ENCODE data around the gene MYO7B. TPM values are rescaled to one million over a fixed set of nuclear protein-coding genes. Genes with fewer than 3 reads are reported as not detected.

MYO7B gene
- total and polyA plus RNA-seq, 5 donors from 2014 or later = 0.12 TPM; not detected in 4

- H3K4me3 ChIP-seq (ENCODE audit: low read depth, low read length) = no peak overlapping the region
- no peak overlapping the region for H3K27ac ChIP-seq (ENCODE audit: insufficient read depth, low read length, poor library complexity, severe bottlenecking)
- H3K4me1 ChIP-seq (ENCODE audit: control insufficient read depth, insufficient read depth, low read length, poor library complexity, severe bottlenecking) = no peaks in the 10 kb centered on the region
- H3K9me3 ChIP-seq (ENCODE audit: control insufficient read depth in 2 of 2, low read length in 2 of 2) = no peaks in the 10 kb centered on the region
- no peak overlapping the region for H3K4me3 Mint-ChIP-seq
- ATAC-seq (ENCODE audit: low read depth in 2 of 2) (no peak), DNase-seq (no peak)
- H3K27ac Mint-ChIP-seq = no peak overlapping the region
- H3K36me3 ChIP-seq (ENCODE audit: control insufficient read depth, insufficient read depth, low read length) = no peaks in the 10 kb centered on the region
- peaks cover 24% of the 10 kb centered on the region for H3K27me3 ChIP-seq (ENCODE audit: control insufficient read depth, insufficient read depth, low read length)
- H3K27me3 Mint-ChIP-seq = peaks cover 55% of the 10 kb centered on the region
- peaks cover 3% of the 10 kb centered on the region for H3K36me3 Mint-ChIP-seq
- H3K9me3 Mint-ChIP-seq = no peaks in the 10 kb centered on the region
- peaks cover 0 to 3% (median 0%) of the 10 kb centered on the region in 4 donors for H3K4me1 Mint-ChIP-seq
These were observed 128.8 kb downstream of the MYO7B start for GRCh38 chr2:127664065-127664894.

GRCh38 chr2:127664895-127665225 lies 129.4 kb downstream of the MYO7B start:
- no peak for DNase-seq
- Mint-ChIP-seq H3K36me3 (peaks cover 3% of the 10 kb centered on the region), H3K27ac (no peak overlapping the region), H3K4me3 (no peak overlapping the region), H3K4me1 (peaks cover 0 to 3% (median 0%) of the 10 kb centered on the region in 4 donors), H3K27me3 (peaks cover 56% of the 10 kb centered on the region), H3K9me3 (no peaks in the 10 kb centered on the region)
- H3K27me3 ChIP-seq (ENCODE audit: control insufficient read depth, insufficient read depth, low read length) = peaks cover 24% of the 10 kb centered on the region
- H3K4me1 ChIP-seq (ENCODE audit: control insufficient read depth, insufficient read depth, low read length, poor library complexity, severe bottlenecking) = no peaks in the 10 kb centered on the region
- H3K27ac ChIP-seq (ENCODE audit: insufficient read depth, low read length, poor library complexity, severe bottlenecking) = no peak overlapping the region
- no peak for ATAC-seq (ENCODE audit: low read depth in 2 of 2)
- no peaks in the 10 kb centered on the region for H3K9me3 ChIP-seq (ENCODE audit: control insufficient read depth in 2 of 2, low read length in 2 of 2)
- no peaks in the 10 kb centered on the region for H3K36me3 ChIP-seq (ENCODE audit: control insufficient read depth, insufficient read depth, low read length)
- no peak overlapping the region for H3K4me3 ChIP-seq (ENCODE audit: low read depth, low read length)

- Mint-ChIP-seq H3K27me3 (peaks cover 61% of the 10 kb centered on the region), H3K9me3 (no peaks in the 10 kb centered on the region), H3K4me1 (peaks cover 0 to 3% (median 0%) of the 10 kb centered on the region in 4 donors), H3K36me3 (peaks cover 3% of the 10 kb centered on the region), H3K27ac (no peak overlapping the region), H3K4me3 (no peak overlapping the region)
- DNase-seq (no peak), ATAC-seq (ENCODE audit: low read depth in 2 of 2) (no peak)
- Histone ChIP-seq H3K27ac (ENCODE audit: insufficient read depth, low read length, poor library complexity, severe bottlenecking) (no peak overlapping the region), H3K27me3 (ENCODE audit: control insufficient read depth, insufficient read depth, low read length) (peaks cover 29% of the 10 kb centered on the region), H3K9me3 (ENCODE audit: control insufficient read depth in 2 of 2, low read length in 2 of 2) (no peaks in the 10 kb centered on the region), H3K4me3 (ENCODE audit: low read depth, low read length) (no peak overlapping the region), H3K4me1 (ENCODE audit: control insufficient read depth, insufficient read depth, low read length, poor library complexity, severe bottlenecking) (no peaks in the 10 kb centered on the region), H3K36me3 (ENCODE audit: control insufficient read depth, insufficient read depth, low read length) (no peaks in the 10 kb centered on the region)
These were observed 129.9 kb downstream of the MYO7B start for GRCh38 chr2:127665267-127665893.

GRCh38 chr2:127669056-127669455 lies 133.6 kb downstream of the MYO7B start:
- H3K4me1 Mint-ChIP-seq = peaks cover 0 to 4% (median under 1%) of the 10 kb centered on the region in 4 donors
- DNase-seq (no peak), ATAC-seq (ENCODE audit: low read depth in 2 of 2) (no peak)
- no peak overlapping the region for H3K27ac Mint-ChIP-seq
- H3K27me3 Mint-ChIP-seq = peaks cover 76% of the 10 kb centered on the region
- Histone ChIP-seq H3K36me3 (ENCODE audit: control insufficient read depth, insufficient read depth, low read length) (no peaks in the 10 kb centered on the region), H3K27me3 (ENCODE audit: control insufficient read depth, insufficient read depth, low read length) (peaks cover 28% of the 10 kb centered on the region), H3K9me3 (ENCODE audit: control insufficient read depth in 2 of 2, low read length in 2 of 2) (no peaks in the 10 kb centered on the region), H3K27ac (ENCODE audit: insufficient read depth, low read length, poor library complexity, severe bottlenecking) (no peak overlapping the region), H3K4me3 (ENCODE audit: low read depth, low read length) (no peak overlapping the region), H3K4me1 (ENCODE audit: control insufficient read depth, insufficient read depth, low read length, poor library complexity, severe bottlenecking) (no peaks in the 10 kb centered on the region)
- H3K36me3 Mint-ChIP-seq = peaks cover 3% of the 10 kb centered on the region
- H3K4me3 Mint-ChIP-seq = no peak overlapping the region
- H3K9me3 Mint-ChIP-seq = no peaks in the 10 kb centered on the region

- Histone ChIP-seq H3K27me3 (ENCODE audit: control insufficient read depth, insufficient read depth, low read length) (peaks cover 23% of the 10 kb centered on the region), H3K27ac (ENCODE audit: insufficient read depth, low read length, poor library complexity, severe bottlenecking) (no peak overlapping the region), H3K4me3 (ENCODE audit: low read depth, low read length) (no peak overlapping the region), H3K9me3 (ENCODE audit: control insufficient read depth in 2 of 2, low read length in 2 of 2) (no peaks in the 10 kb centered on the region), H3K36me3 (ENCODE audit: control insufficient read depth, insufficient read depth, low read length) (no peaks in the 10 kb centered on the region), H3K4me1 (ENCODE audit: control insufficient read depth, insufficient read depth, low read length, poor library complexity, severe bottlenecking) (peaks cover 5% of the 10 kb centered on the region)
- DNase-seq (no peak), ATAC-seq (ENCODE audit: low read depth in 2 of 2) (no peak)
- no peaks in the 10 kb centered on the region for H3K36me3 Mint-ChIP-seq
- H3K27me3 Mint-ChIP-seq = peaks cover 76% of the 10 kb centered on the region
- no peak overlapping the region for H3K4me3 Mint-ChIP-seq
- no peaks in the 10 kb centered on the region for H3K9me3 Mint-ChIP-seq
- peaks cover 0 to 9% (median 4%) of the 10 kb centered on the region in 4 donors for H3K4me1 Mint-ChIP-seq
- H3K27ac Mint-ChIP-seq = no peak overlapping the region
These were observed 134.8 kb downstream of the MYO7B start for GRCh38 chr2:127670055-127670956.

GRCh38 chr2:127670957-127671290 lies 135.4 kb downstream of the MYO7B start:
- Histone ChIP-seq H3K27me3 (ENCODE audit: control insufficient read depth, insufficient read depth, low read length) (peaks cover 19% of the 10 kb centered on the region), H3K4me1 (ENCODE audit: control insufficient read depth, insufficient read depth, low read length, poor library complexity, severe bottlenecking) (peaks cover 10% of the 10 kb centered on the region), H3K4me3 (ENCODE audit: low read depth, low read length) (no peak overlapping the region), H3K9me3 (ENCODE audit: control insufficient read depth in 2 of 2, low read length in 2 of 2) (no peaks in the 10 kb centered on the region), H3K36me3 (ENCODE audit: control insufficient read depth, insufficient read depth, low read length) (no peaks in the 10 kb centered on the region), H3K27ac (ENCODE audit: insufficient read depth, low read length, poor library complexity, severe bottlenecking) (no peak overlapping the region)
- Mint-ChIP-seq H3K9me3 (no peaks in the 10 kb centered on the region), H3K36me3 (no peaks in the 10 kb centered on the region), H3K4me3 (no peak overlapping the region), H3K27ac (no peak overlapping the region), H3K27me3 (peaks cover 74% of the 10 kb centered on the region), H3K4me1 (peaks cover 0 to 12% (median 7%) of the 10 kb centered on the region in 4 donors)
- DNase-seq (no peak), ATAC-seq (ENCODE audit: low read depth in 2 of 2) (no peak)

- H3K27ac ChIP-seq (ENCODE audit: insufficient read depth, low read length, poor library complexity, severe bottlenecking) = no peak overlapping the region
- no peak overlapping the region for H3K4me3 ChIP-seq (ENCODE audit: low read depth, low read length)
- no peak for DNase-seq
- H3K36me3 ChIP-seq (ENCODE audit: control insufficient read depth, insufficient read depth, low read length) = no peaks in the 10 kb centered on the region
- Mint-ChIP-seq H3K9me3 (no peaks in the 10 kb centered on the region), H3K4me1 (peaks cover 0 to 14% (median 9%) of the 10 kb centered on the region in 4 donors), H3K27ac (no peak overlapping the region), H3K36me3 (no peaks in the 10 kb centered on the region), H3K27me3 (peaks cover 76% of the 10 kb centered on the region), H3K4me3 (no peak overlapping the region)
- ATAC-seq (ENCODE audit: low read depth in 2 of 2) = peak in 1 of 2 donors; percentile 21
- peaks cover 10% of the 10 kb centered on the region for H3K4me1 ChIP-seq (ENCODE audit: control insufficient read depth, insufficient read depth, low read length, poor library complexity, severe bottlenecking)
- no peaks in the 10 kb centered on the region for H3K9me3 ChIP-seq (ENCODE audit: control insufficient read depth in 2 of 2, low read length in 2 of 2)
- H3K27me3 ChIP-seq (ENCODE audit: control insufficient read depth, insufficient read depth, low read length) = peaks cover 20% of the 10 kb centered on the region
These were observed 136.2 kb downstream of the MYO7B start for GRCh38 chr2:127671557-127672302.
